Stomach (tissue), 9 donors: Measurements from ENCODE around the gene EIF4B. TPM values are rescaled to one million over a fixed set of nuclear protein-coding genes. Genes with fewer than 3 reads are reported as not detected.

ENCODE experiments used
- DNase-seq, 2 donors: peaks; one replicate each; pipeline versions ENCODE4 v3.0.0 to v3.0.0-alpha.2; 2013 to 2019
- H3K27ac ChIP-seq, 5 donors: fragments of 200-600 bp in 4 of 5; sonication (generic) in 4 of 5; one replicate each; pipeline ENCODE4 v1.5.1; 2013 to 2019; ENCODE audit warnings: mild to moderate bottlenecking in 1 of 5, moderate library complexity in 1 of 5
- H3K27me3 ChIP-seq, 3 donors: fragments of 200-600 bp; sonication (generic); one replicate each; pipeline ENCODE4 v1.5.1; 2017 to 2019; ENCODE audit warnings: mixed run types in 1 of 3
- H3K36me3 ChIP-seq, 4 donors: fragments of 200-600 bp; sonication (generic); 1 replicate in 3 of 4; 2 replicates in 1 of 4; pipeline ENCODE4 v1.5.1; 2016 to 2019
- H3K4me1 ChIP-seq, 4 donors: fragments of 200-600 bp; sonication (generic); one replicate each; pipeline ENCODE4 v1.5.1; 2016 to 2019
- H3K4me3 ChIP-seq, 4 donors: fragments of 200-600 bp; sonication (generic) in 3 of 4; one replicate each; pipeline ENCODE4 v1.5.1; 2016 to 2019; ENCODE audit warnings: mild to moderate bottlenecking in 1 of 4
- H3K9me3 ChIP-seq, 4 donors: fragments of 200-600 bp; sonication (generic); one replicate each; pipeline ENCODE4 v1.5.1; 2016 to 2019
- CTCF ChIP-seq, 7 experiments: fragments of 450-650 bp in 4 of 7; fragments of 200-600 bp in 3 of 7; sonication (generic) in 3 of 7; IDR thresholded peaks; one replicate each; pipeline ENCODE4 v1.5.1; 2016 to 2019; ENCODE audit warnings: antibody characterized with exemption in 7 of 7, control low read depth in 2 of 7, mild to moderate bottlenecking in 1 of 7
- EP300 ChIP-seq: sonication (generic); formaldehyde crosslinking; IDR thresholded peaks from one replicate; pipeline ENCODE4 v1.6.1; 2017; ENCODE audit warnings: antibody characterized with exemption
- POLR2A ChIP-seq, 4 donors: fragments of 450-650 bp; IDR thresholded peaks; one replicate each; pipeline ENCODE4 v1.6.1; 2016; ENCODE audit warnings: antibody characterized with exemption in 4 of 4, control low read depth in 2 of 4, mild to moderate bottlenecking in 1 of 4, moderate library complexity in 1 of 4
- POLR2AphosphoS5 ChIP-seq, 3 donors: sonication (generic); formaldehyde crosslinking; IDR thresholded peaks; one replicate each; pipeline ENCODE4 v1.6.1; 2016; ENCODE audit warnings: antibody characterized with exemption in 3 of 3
- WGBS, 5 donors: extraction: QIAGEN DNeasy Blood & Tissue Kit in 3 of 5; methylation state at CpG; one replicate each; pipeline versions ENCODE4 v1.1.5 to v1.1.7; 2013 to 2018; 5-methylcytosine and 5-hydroxymethylcytosine counted together
- intact Hi-C: fragments of 100-400 bp; cut with DNase I; formaldehyde crosslinking; loops from one replicate; pipeline ENCODE4 v1.15.1; 2023; ENCODE audit warnings: low total_unique reads
- polyA plus RNA-seq, 3 donors: library from polyadenylated mRNA; stranded (reverse); fragments of 200-250 nt; gene quantifications; one replicate each; pipeline ENCODE4 v1.2.3, GENCODE V29; 2013
- total RNA-seq, 5 donors: library from RNA; depleted of rRNA; stranded (reverse); fragments of >200 nt; gene quantifications; one replicate each; pipeline versions ENCODE4 v1.1.0 to v1.2.3, GENCODE V29; 2014 to 2016
- donor health status: healthy with polysubstance abuse.
- donor health status: Bipolar disorder and iron deficiency.
- donor health status: healthy.

EIF4B gene
- total and polyA plus RNA-seq, 8 donors: 101 to 833 (median 326) TPM

GRCh38 chr12:53055471-53056266, 49.4 kb downstream of the EIF4B start:
- TF ChIP-seq CTCF (IDR thresholded peaks at IDR 0.05): no peak
- no peak for TF ChIP-seq POLR2A (IDR thresholded peaks at IDR 0.05)
- TF ChIP-seq EP300: no peak
- TF ChIP-seq POLR2AphosphoS5 (IDR thresholded peaks at IDR 0.05): no peak
- peak in 1 of 2 donors; percentile 16 for DNase-seq
- no peaks in the 10 kb centered on the region for H3K9me3 ChIP-seq
- H3K27ac ChIP-seq: peak overlapping the region in 4 of 5 donors; percentile 98 to 99 (median 98)
- no peaks in the 10 kb centered on the region for H3K27me3 ChIP-seq
- peaks cover 16 to 57% (median 48%) of the 10 kb centered on the region in 4 donors for H3K36me3 ChIP-seq
- 80 to 89% (median 82%) methylated on average over 13 to 15 of the region's 15 CpGs for WGBS, 5 donors
- peaks cover 56 to 80% (median 63%) of the 10 kb centered on the region in 4 donors for H3K4me1 ChIP-seq
- intact Hi-C loops: no loop called here
- no peak overlapping the region for H3K4me3 ChIP-seq

GRCh38 chr12:53056296-53056695, 50.0 kb downstream of the EIF4B start:
- TF ChIP-seq POLR2AphosphoS5 (IDR thresholded peaks at IDR 0.05) (no peak), CTCF (IDR thresholded peaks at IDR 0.05) (no peak), EP300 (no peak), POLR2A (IDR thresholded peaks at IDR 0.05) (no peak)
- Histone ChIP-seq H3K4me1 (peaks cover 56 to 80% (median 63%) of the 10 kb centered on the region in 4 donors), H3K27ac (peak overlapping the region in 1 of 5 donors; percentile 98), H3K27me3 (no peaks in the 10 kb centered on the region), H3K9me3 (no peaks in the 10 kb centered on the region), H3K4me3 (no peak overlapping the region), H3K36me3 (peaks cover 19 to 63% (median 53%) of the 10 kb centered on the region in 4 donors)
- no peak for DNase-seq
- WGBS, 5 donors: 80 to 94% (median 86%) methylated on average over 5 of the region's 5 CpGs
- intact Hi-C loops: no loop called here

- H3K27ac ChIP-seq: peak overlapping the region in 2 of 5 donors; percentile 14 to 16
- no peak for DNase-seq
- peaks cover 24 to 69% (median 56%) of the 10 kb centered on the region in 4 donors for H3K36me3 ChIP-seq
- TF ChIP-seq CTCF (IDR thresholded peaks at IDR 0.05): no peak
- TF ChIP-seq POLR2A (IDR thresholded peaks at IDR 0.05): no peak
- 87 to 96% (median 90%) methylated on average over 7 of the region's 7 CpGs for WGBS, 5 donors
- H3K4me1 ChIP-seq: peaks cover 56 to 80% (median 63%) of the 10 kb centered on the region in 4 donors
- H3K27me3 ChIP-seq: no peaks in the 10 kb centered on the region
- no peak overlapping the region for H3K4me3 ChIP-seq
- no peaks in the 10 kb centered on the region for H3K9me3 ChIP-seq
- intact Hi-C loops: no loop called here
These were observed 50.6 kb downstream of the EIF4B start for GRCh38 chr12:53056901-53057300.

- DNase-seq: peak in 1 of 2 donors; percentile 25
- Histone ChIP-seq H3K9me3 (no peaks in the 10 kb centered on the region), H3K4me3 (no peak overlapping the region), H3K36me3 (peaks cover 30 to 80% (median 66%) of the 10 kb centered on the region in 4 donors), H3K27me3 (no peaks in the 10 kb centered on the region), H3K4me1 (peaks cover 53 to 80% (median 63%) of the 10 kb centered on the region in 4 donors), H3K27ac (peak overlapping the region in 3 of 5 donors; percentile 13 to 54 (median 32))
- intact Hi-C loops: no loop called here
- TF ChIP-seq CTCF (IDR thresholded peaks at IDR 0.05): no peak
- WGBS, 5 donors: 82 to 89% (median 84%) methylated on average over 10 to 13 of the region's 13 CpGs
These were observed 51.7 kb downstream of the EIF4B start for GRCh38 chr12:53057816-53058500.
